Panc1 (cell line): ENCODE data around the gene RPL28. TPM values are rescaled to one million over a fixed set of nuclear protein-coding genes. Genes with fewer than 3 reads are reported as not detected.
A peak's percentile ranks its signal among the peaks of the same experiment; 100 is the strongest.
"Not testable (repeated sequence)": the region's sequence is repeated elsewhere in the genome, so short reads cannot be mapped to it uniquely, and the experiment has no call there.

ENCODE experiments used
- ATAC-seq: fragments of 200-7000 bp; cut with Tn5 transposase; 2 replicates; pipeline ENCODE4 v1.9.1; 2020; ENCODE audit warnings: mild to moderate bottlenecking, moderate library complexity
- BruUV-seq: library from RNA; stranded (reverse); fragments of 400-500 nt; replicated peaks from 2 replicates; lab custom pipeline; 2021; lab: Mats Ljungman, UMichigan
- CTCF ChIA-PET: fragments of 300-600 bp; sonication (Branson Sonifier 250); formaldehyde crosslinking; loops from one replicate; lab custom pipeline; 2022; ENCODE audit warnings: antibody characterized with exemption; lab: Charles Lee
- POLR2A ChIA-PET: fragments of 300-600 bp; sonication (Branson Sonifier 250); formaldehyde crosslinking; loops from one replicate; lab custom pipeline; 2022; ENCODE audit warnings: antibody characterized with exemption; lab: Charles Lee
- DNase-seq: peaks from one replicate; pipeline ENCODE4 v3.0.0-alpha.2; 2010; ENCODE audit warnings: low read depth, low spot score
- H3K27ac ChIP-seq: 2 replicates; pipeline ENCODE4 v1.5.1; 2011; ENCODE audit warnings: mild to moderate bottlenecking, low read length, inconsistent platforms
- H3K27me3 ChIP-seq: fragments of 200-500 bp; sonication (Bioruptor generic); 2 replicates; pipeline ENCODE4 v1.6.0; 2014; ENCODE audit warnings: low read length, inconsistent platforms; ENCODE audit not compliant: control insufficient read depth, insufficient read depth
- H3K36me3 ChIP-seq: fragments of 200-500 bp; sonication (Bioruptor generic); 2 replicates; pipeline ENCODE4 v1.5.1; 2014; ENCODE audit warnings: inconsistent platforms, mild to moderate bottlenecking, low read length, moderate library complexity; ENCODE audit not compliant: control insufficient read depth, insufficient read depth
- H3K4me1 ChIP-seq: 2 replicates; pipeline ENCODE4 v1.5.1; 2011; ENCODE audit warnings: inconsistent platforms, mild to moderate bottlenecking, low read length, moderate library complexity; ENCODE audit not compliant: control insufficient read depth, insufficient read depth
- H3K4me3 ChIP-seq, 2 experiments: 2 replicates each; pipeline ENCODE4 v1.5.1; 2011 to 2012; ENCODE audit warnings: low read depth in 2 of 2, low read length in 2 of 2, mild to moderate bottlenecking in 2 of 2, inconsistent platforms in 1 of 2, moderate library complexity in 1 of 2
- H3K9me3 ChIP-seq: fragments of 200-500 bp; sonication (Bioruptor generic); 2 replicates; pipeline ENCODE4 v1.5.1; 2014; ENCODE audit warnings: low read depth, mild to moderate bottlenecking, inconsistent platforms, low read length, moderate library complexity; ENCODE audit not compliant: control insufficient read depth, insufficient read depth
- REST ChIP-seq, 2 experiments: IDR thresholded peaks; 2 replicates each; pipeline ENCODE4 v1.6.1; 2011 to 2012; ENCODE audit warnings: low read depth in 2 of 2, control low read depth in 1 of 2, low read length in 1 of 2, mild to moderate bottlenecking in 1 of 2, moderate library complexity in 1 of 2; ENCODE audit not compliant: insufficient read depth in 1 of 2
- TCF7L2 ChIP-seq: IDR thresholded peaks from 2 replicates; pipeline ENCODE4 v1.6.1; 2011; ENCODE audit warnings: mild to moderate bottlenecking, low read depth, low read length, inconsistent platforms
- in situ Hi-C: cut with HindIII; loops from 2 replicates; pipeline ENCODE4 v1.10.0; 2016; ENCODE audit warnings: low sequenced_read_pairs, low pct_unique_long_range_greater_than_20kb
- intact Hi-C: fragments of 100-400 bp; cut with micrococcal nuclease; formaldehyde crosslinking; loops from one replicate; pipeline ENCODE4 v1.10.0; 2022; ENCODE audit not compliant: unreplicated experiment
- total RNA-seq: library from RNA; stranded (reverse); gene quantifications from one replicate; pipeline ENCODE4 v1.2.1, GENCODE V29; 2021; ENCODE audit not compliant: unreplicated experiment

RPL28 gene
- total RNA-seq, 1 experiment from 2014 or later: 2,154 TPM

DNA sequence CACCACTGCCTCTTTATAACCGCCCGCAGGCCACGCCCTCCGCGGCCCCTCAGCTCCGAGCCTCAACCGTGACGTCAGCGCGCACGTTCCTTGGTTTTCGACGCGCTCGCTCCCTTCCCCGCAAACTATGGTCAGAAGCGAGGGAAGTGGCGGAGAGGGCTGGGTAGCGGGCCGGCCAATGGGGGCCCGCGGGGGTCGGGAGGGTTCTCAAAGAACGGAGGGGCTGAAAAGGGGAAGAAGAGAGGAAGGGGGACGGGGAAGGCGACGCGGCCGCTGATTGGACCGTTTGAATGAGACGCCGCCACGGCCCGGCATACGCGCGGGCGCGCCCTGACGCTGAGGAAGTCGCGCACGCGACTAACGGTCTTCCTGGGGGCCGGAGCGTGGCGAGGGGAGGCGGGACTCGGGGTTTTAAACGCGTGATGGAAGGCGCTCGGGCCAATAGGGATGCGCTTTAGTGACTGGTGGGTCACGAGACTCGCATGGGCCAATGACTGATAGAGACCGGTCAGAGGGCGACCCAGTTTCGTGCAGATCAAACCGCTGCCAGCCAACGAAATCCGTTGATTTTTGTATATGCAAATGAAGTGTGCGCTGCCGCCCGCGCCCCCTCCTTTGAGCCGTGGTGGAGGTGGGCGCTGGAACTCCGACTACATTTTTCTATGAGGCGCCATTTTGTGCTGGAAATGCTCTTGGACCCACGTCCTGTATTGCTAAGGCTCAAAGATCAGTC is 22.2 kb downstream of the RPL28 start:
- CTCF ChIA-PET: interaction anchor here (0.7 kb wide), 1 partner anchor 120 kb away, joined by 5 read pairs; no protein-coding TSS in a partner anchor
- DNase-seq (peak; percentile 95), ATAC-seq (peak; percentile 92)
- Histone ChIP-seq H3K27me3 (no peaks in the 10 kb centered on the region), H3K27ac (peak overlapping the region; percentile 100), H3K4me3 (peak overlapping the region; percentile 85 to 88), H3K9me3 (peaks cover 6% of the 10 kb centered on the region; the same call in 1 of the 2 replicates), H3K36me3 (peaks cover 20% of the 10 kb centered on the region), H3K4me1 (peaks cover 26% of the 10 kb centered on the region)
- in situ Hi-C loops: no loop called here
- BruUV-seq: TSS peak; percentile 87
- POLR2A ChIA-PET: interaction anchor here (0.6 to 0.7 kb wide), 3 partner anchors 11 to 191 kb away, joined by 3 to 9 read pairs (median 7); partner anchors contain the start of gene FIZ1
- intact Hi-C loops: no loop called here
- no peak for TF ChIP-seq REST (IDR thresholded peaks at IDR 0.05; ENCODE audit: insufficient read depth in 1 of 2, low read depth in 2 of 2, low read length in 1 of 2)
- peak; percentile 85 for TF ChIP-seq TCF7L2

- in situ Hi-C loops: no loop called here
- BruUV-seq: no TSS peak
- intact Hi-C loops: no loop called here
- DNase-seq (no peak), ATAC-seq (no peak)
- Histone ChIP-seq H3K27ac (peak overlapping the region; percentile 100), H3K4me1 (peaks cover 23% of the 10 kb centered on the region), H3K4me3 (peak overlapping the region; percentile 85 to 88), H3K27me3 (no peaks in the 10 kb centered on the region), H3K9me3 (peaks cover 6% of the 10 kb centered on the region; the same call in 1 of the 2 replicates), H3K36me3 (peaks cover 18% of the 10 kb centered on the region)
- POLR2A ChIA-PET: no interaction called here
- CTCF ChIA-PET: no interaction called here
- no peak for TF ChIP-seq REST (IDR thresholded peaks at IDR 0.05; ENCODE audit: insufficient read depth in 1 of 2, low read depth in 2 of 2, low read length in 1 of 2)
- TF ChIP-seq TCF7L2: 0 out of 2 replicates have a peak, but pooled peaks have one; percentile 14
Measured at GRCh38 chr19:55408533-55408872, 22.8 kb downstream of the RPL28 start.

DNA sequence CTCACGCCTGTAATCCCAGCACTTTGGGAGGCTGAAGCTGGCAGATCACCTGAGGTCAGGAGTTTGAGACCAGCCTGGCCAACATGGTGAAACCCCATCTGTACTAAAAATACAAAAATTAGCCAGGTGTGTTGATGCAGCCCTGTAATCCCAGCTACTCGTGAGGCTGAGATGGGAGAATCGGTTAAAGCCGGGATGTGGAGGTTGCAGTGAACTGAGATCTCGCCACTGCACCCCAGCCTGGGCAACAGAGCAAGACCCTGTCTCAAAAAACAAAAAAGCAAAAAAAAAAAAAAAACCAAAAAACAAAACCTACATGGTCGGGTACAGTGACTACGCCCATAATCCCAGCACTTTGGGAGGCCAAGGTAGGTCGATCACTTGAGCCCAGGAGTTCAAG is 23.4 kb downstream of the RPL28 start:
- in situ Hi-C loops, DNase-seq, ATAC-seq, BruUV-seq, H3K9me3 ChIP-seq, CTCF ChIA-PET, intact Hi-C loops, H3K27me3 ChIP-seq, H3K4me3 ChIP-seq: not testable (repeated sequence)
- H3K36me3 ChIP-seq: peaks cover 15% of the 10 kb centered on the region
- H3K27ac ChIP-seq: peak overlapping the region; percentile 100
- H3K4me1 ChIP-seq: peaks cover 19% of the 10 kb centered on the region
- POLR2A ChIA-PET: interaction anchor here (0.6 kb wide), 1 partner anchor 225 kb away, joined by 3 read pairs; no protein-coding TSS in a partner anchor
